ENCODE results near the gene NSF.

The NSF gene

GRCh38 chr17:46726206-46726605, 135.7 kb downstream of the NSF start:
- H3K4me3 ChIP-seq = no peak overlapping the region
- DNase-seq (ENCODE audit: low spot score) = no peak
- H3K27ac ChIP-seq = no peak overlapping the region
- no peak for TF ChIP-seq CTCF (IDR thresholded peaks at IDR 0.05)

- TF ChIP-seq CTCF (IDR thresholded peaks at IDR 0.05) = no peak
- Histone ChIP-seq H3K27ac (no peak overlapping the region), H3K4me3 (no peak overlapping the region)
- DNase-seq (ENCODE audit: low spot score) = no peak
Measured at GRCh38 chr17:46727572-46728348, 137.3 kb downstream of the NSF start.

GRCh38 chr17:46730026-46730425, 139.6 kb downstream of the NSF start:
- DNase-seq (ENCODE audit: low spot score) = no peak

GRCh38 chr17:46730679-46731078, 140.2 kb downstream of the NSF start:
- Histone ChIP-seq H3K27ac (no peak overlapping the region), H3K4me3 (no peak overlapping the region)
- no peak for TF ChIP-seq CTCF (IDR thresholded peaks at IDR 0.05)
- no peak for DNase-seq (ENCODE audit: low spot score)

More at GRCh38 chr17:46730026-46730425, 139.6 kb downstream of the NSF start:
- Histone ChIP-seq H3K4me3 (no peak overlapping the region), H3K27ac (no peak overlapping the region)
- no peak for TF ChIP-seq CTCF (IDR thresholded peaks at IDR 0.05)

- Histone ChIP-seq H3K27ac (no peak overlapping the region), H3K4me3 (no peak overlapping the region)
- no peak for DNase-seq (ENCODE audit: low spot score)
- no peak for TF ChIP-seq CTCF (IDR thresholded peaks at IDR 0.05)
Measured at GRCh38 chr17:46732160-46732559, 141.7 kb downstream of the NSF start.

GRCh38 chr17:46732754-46733398, 142.4 kb downstream of the NSF start:
- no peak for DNase-seq (ENCODE audit: low spot score)

More at GRCh38 chr17:46732754-46733398, 142.4 kb downstream of the NSF start:
- no peak overlapping the region for H3K4me3 ChIP-seq
- H3K27ac ChIP-seq = no peak overlapping the region
- TF ChIP-seq CTCF (IDR thresholded peaks at IDR 0.05) = no peak
